RCC 7860 (cell line): ENCODE results near the gene DDHD1.

ENCODE experiments used
- DNase-seq: peaks from one replicate; pipeline ENCODE4 v3.0.0-alpha.2; 2015; ENCODE audit warnings: low spot score
- FAIRE-seq: peaks from 2 replicates; lab custom pipeline; 2012; peaks lifted over from hg19 to GRCh38; lab: Jason Lieb, UNC

The DDHD1 gene

GRCh38 chr14:53001787-53002378, 151.2 kb downstream of the DDHD1 start:
- no peak for DNase-seq
- no peak for FAIRE-seq

DNA sequence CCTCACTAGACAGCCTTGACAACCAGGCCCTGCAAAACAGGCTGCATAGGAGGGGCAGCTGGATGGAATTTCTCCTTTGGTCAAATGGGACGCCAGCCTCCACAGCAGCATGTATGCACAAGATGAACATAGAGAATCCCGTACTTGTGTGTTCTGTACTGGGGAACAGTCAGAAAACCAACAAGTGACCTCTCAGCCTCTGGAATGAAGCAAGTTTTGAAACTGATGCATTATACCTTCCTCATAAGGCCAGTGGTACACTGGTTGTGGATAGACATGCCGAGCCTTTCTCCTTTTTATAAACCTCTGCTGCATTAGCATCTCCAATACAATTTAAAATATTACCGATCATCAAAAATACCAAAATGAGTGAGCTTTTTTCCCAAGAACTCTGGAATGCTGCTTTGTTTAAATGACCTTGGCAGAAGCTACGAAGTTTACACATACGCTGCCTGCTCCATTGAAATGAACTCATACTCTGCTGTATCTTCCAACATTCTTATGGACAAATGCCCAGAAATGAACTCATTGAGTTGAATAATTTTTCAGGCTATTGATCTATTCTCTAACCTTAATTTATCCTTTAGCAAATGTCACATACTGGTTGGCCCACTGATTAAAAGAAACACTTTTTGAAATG, 154.6 kb downstream of the DDHD1 start:
- DNase-seq (no peak), FAIRE-seq (no peak)

- DNase-seq (no peak), FAIRE-seq (no peak)
Observed at GRCh38 chr14:52996493-52996892, 156.6 kb downstream of the DDHD1 start.

GRCh38 chr14:52995998-52996397, 157.1 kb downstream of the DDHD1 start:
- DNase-seq (no peak), FAIRE-seq (no peak)

- DNase-seq (no peak), FAIRE-seq (no peak)
Observed at GRCh38 chr14:52992236-52992870, 160.8 kb downstream of the DDHD1 start.

GRCh38 chr14:52988139-52988538, 165.0 kb downstream of the DDHD1 start:
- FAIRE-seq (no peak), DNase-seq (no peak)

GRCh38 chr14:52987514-52987913, 165.6 kb downstream of the DDHD1 start:
- DNase-seq, result no peak
- FAIRE-seq, result no peak

DNA sequence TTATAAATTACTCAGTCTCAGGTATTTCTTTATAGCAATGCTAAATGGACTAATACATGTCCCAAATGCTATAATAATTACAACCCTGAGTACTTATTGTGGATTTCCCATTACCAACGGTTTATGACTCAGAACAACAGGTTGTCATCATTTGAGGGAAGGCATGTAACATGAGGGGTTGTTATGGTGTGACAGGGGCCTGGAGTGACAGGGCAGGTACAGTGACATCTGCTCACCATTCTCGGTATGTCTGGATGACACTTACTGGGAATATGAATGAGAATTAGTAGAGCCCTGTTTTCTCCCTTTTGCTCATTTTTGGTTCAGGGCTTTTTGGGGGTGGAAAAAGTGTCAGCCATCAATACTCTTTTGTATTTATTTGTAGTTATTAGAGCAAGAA, 166.1 kb downstream of the DDHD1 start:
- DNase-seq, result no peak
- FAIRE-seq, result no peak
